HG03139 (cell line): ENCODE results near the gene TCF7.

Experiments
- ATAC-seq: cut with Tn5 transposase; IDR thresholded peaks from one replicate; pipeline ENCODE4 v1.9.1; 2021; ENCODE audit not compliant: unreplicated experiment

The TCF7 gene

GRCh38 chr5:134175921-134176510 is 61.5 kb downstream of the TCF7 start:
- no peak for ATAC-seq

- ATAC-seq: peak; percentile 73
These were observed 62.3 kb downstream of the TCF7 start, which contains the start of gene SKP1 for GRCh38 chr5:134176511-134177368. Gene SKP1 (minus strand): TSS chr5:134176950. CDS start chr5:134174022, 2,928 bp downstream.

GRCh38 chr5:134177369-134178095 is 63.1 kb downstream of the TCF7 start:
- no peak for ATAC-seq

- ATAC-seq: no peak
These were observed 63.6 kb downstream of the TCF7 start for GRCh38 chr5:134178096-134178419.

- no peak for ATAC-seq
These were observed 69.0 kb downstream of the TCF7 start for GRCh38 chr5:134183481-134183880.

- ATAC-seq: peak; percentile 74
These were observed 70.0 kb downstream of the TCF7 start for GRCh38 chr5:134184155-134185135.

- ATAC-seq: no peak
These were observed 73.6 kb downstream of the TCF7 start for GRCh38 chr5:134188092-134188491.

- ATAC-seq: no peak
These were observed 74.5 kb downstream of the TCF7 start for GRCh38 chr5:134189031-134189430.

GRCh38 chr5:134195666-134196065 is 81.2 kb downstream of the TCF7 start:
- ATAC-seq: no peak
